ENCODE results near the gene MYO9A.

MYO9A gene

DNA sequence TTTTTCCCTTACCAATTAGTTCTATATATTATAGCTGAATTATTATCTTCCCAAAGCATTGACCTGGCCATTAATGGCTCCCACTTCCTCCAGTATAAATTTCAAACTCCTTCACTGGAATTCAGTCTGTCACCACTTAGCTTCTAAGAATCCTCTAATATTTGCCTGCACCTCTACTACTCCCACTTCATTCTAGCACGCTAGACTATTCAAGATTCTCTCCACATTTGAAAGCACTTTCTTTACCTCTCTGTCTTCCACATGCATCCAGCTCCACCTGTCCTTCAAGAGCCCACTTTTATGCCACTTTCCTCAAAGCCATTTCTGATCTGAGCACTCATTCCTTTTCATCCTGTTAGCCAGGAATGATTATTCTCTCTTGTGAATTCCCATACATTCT, 15.3 kb upstream of the MYO9A start:
- CTCF ChIA-PET, result interaction anchor here (0.8 to 2.4 kb wide), 2 partner anchors 23 to 28 kb away, joined by 3 to 10 read pairs; no protein-coding TSS in a partner anchor
- TF ChIP-seq CTCF (IDR thresholded peaks at IDR 0.05; ENCODE audit: insufficient read depth, low read length, missing control alignments), result no peak
- no peak overlapping the region for H3K4me3 ChIP-seq (ENCODE audit: low read depth, low read length)
- POLR2A ChIA-PET, result no interaction called here
- DNase-seq (ENCODE audit: low read depth, low spot score), result no peak

GRCh38 chr15:72131922-72132321, 14.0 kb upstream of the MYO9A start:
- CTCF ChIA-PET, result no interaction called here
- POLR2A ChIA-PET, result no interaction called here
- no peak for TF ChIP-seq CTCF (IDR thresholded peaks at IDR 0.05; ENCODE audit: insufficient read depth, low read length, missing control alignments)
- no peak for DNase-seq (ENCODE audit: low read depth, low spot score)
- H3K4me3 ChIP-seq (ENCODE audit: low read depth, low read length), result no peak overlapping the region

- ChIA-PET POLR2A (no interaction called here), CTCF (interaction anchor here (0.6 kb wide), 1 partner anchor 13 kb away, joined by 3 read pairs; the partner anchor contains the start of gene MYO9A)
- no peak overlapping the region for H3K4me3 ChIP-seq (ENCODE audit: low read depth, low read length)
- TF ChIP-seq CTCF (IDR thresholded peaks at IDR 0.05; ENCODE audit: insufficient read depth, low read length, missing control alignments), result no peak
- no peak for DNase-seq (ENCODE audit: low read depth, low spot score)
Observed at GRCh38 chr15:72130272-72130671, 12.3 kb upstream of the MYO9A start.

- POLR2A ChIA-PET, result no interaction called here
Observed at GRCh38 chr15:72128359-72128758, 10.4 kb upstream of the MYO9A start.

GRCh38 chr15:72127724-72128322, 9.9 kb upstream of the MYO9A start:
- ChIA-PET CTCF (no interaction called here), POLR2A (interaction anchor here (1.0 kb wide), 1 partner anchor 10 kb away, joined by 4 read pairs; the partner anchor contains the start of genes MYO9A and SENP8)
- no peak for TF ChIP-seq CTCF (IDR thresholded peaks at IDR 0.05; ENCODE audit: insufficient read depth, low read length, missing control alignments)
- no peak for DNase-seq (ENCODE audit: low read depth, low spot score)
- H3K4me3 ChIP-seq (ENCODE audit: low read depth, low read length), result no peak overlapping the region

More at GRCh38 chr15:72128359-72128758, 10.4 kb upstream of the MYO9A start:
- no peak for DNase-seq (ENCODE audit: low read depth, low spot score)
- CTCF ChIA-PET, result no interaction called here
- no peak for TF ChIP-seq CTCF (IDR thresholded peaks at IDR 0.05; ENCODE audit: insufficient read depth, low read length, missing control alignments)
- H3K4me3 ChIP-seq (ENCODE audit: low read depth, low read length), result no peak overlapping the region

DNA sequence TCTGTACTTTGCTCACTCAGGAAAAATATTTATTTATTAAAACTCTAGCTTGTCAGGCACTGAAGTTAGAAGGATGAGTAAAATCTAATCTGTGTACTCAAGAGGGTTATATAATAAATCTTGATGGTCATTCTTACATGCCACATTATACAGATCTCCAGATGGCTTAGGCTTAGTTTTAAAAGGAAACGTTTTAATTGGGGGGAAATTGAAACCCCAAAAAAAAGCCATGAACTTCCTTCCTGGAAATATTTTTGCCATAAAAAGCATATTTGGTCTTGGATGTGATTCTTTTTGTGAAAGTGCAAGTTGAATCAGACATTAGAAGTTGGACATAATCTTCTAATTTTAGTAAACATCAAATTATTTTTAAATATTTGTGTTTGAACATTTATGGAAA, 6.3 kb upstream of the MYO9A start:
- ChIA-PET CTCF (no interaction called here), POLR2A (no interaction called here)
- no peak for DNase-seq (ENCODE audit: low read depth, low spot score)
- H3K4me3 ChIP-seq (ENCODE audit: low read depth, low read length), result no peak overlapping the region
- no peak for TF ChIP-seq CTCF (IDR thresholded peaks at IDR 0.05; ENCODE audit: insufficient read depth, low read length, missing control alignments)

Data from AG04449 (cell line).